ENCODE results near the gene SEPSECS.

Gene SEPSECS

DNA sequence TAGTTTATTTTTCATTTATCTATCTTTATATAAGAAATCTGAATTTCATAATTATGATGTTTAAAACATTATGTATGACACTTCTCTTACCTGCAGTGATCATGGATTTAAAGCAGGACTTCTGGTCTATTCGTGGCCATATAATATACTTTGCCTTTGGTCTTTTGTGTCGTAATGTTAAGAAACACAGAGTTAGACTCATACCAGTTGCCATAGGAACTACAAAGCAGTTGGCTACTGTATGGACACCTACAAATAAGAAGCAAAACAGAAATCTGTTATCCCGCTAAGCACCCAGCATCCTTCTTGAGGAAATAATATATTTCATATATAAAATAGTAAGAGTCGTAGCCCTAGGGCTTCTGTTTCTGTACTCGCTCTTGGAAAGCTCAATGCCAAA lies 4.3 kb downstream of the SEPSECS start:
- DNase-seq (ENCODE audit: low spot score), result no peak

DNA sequence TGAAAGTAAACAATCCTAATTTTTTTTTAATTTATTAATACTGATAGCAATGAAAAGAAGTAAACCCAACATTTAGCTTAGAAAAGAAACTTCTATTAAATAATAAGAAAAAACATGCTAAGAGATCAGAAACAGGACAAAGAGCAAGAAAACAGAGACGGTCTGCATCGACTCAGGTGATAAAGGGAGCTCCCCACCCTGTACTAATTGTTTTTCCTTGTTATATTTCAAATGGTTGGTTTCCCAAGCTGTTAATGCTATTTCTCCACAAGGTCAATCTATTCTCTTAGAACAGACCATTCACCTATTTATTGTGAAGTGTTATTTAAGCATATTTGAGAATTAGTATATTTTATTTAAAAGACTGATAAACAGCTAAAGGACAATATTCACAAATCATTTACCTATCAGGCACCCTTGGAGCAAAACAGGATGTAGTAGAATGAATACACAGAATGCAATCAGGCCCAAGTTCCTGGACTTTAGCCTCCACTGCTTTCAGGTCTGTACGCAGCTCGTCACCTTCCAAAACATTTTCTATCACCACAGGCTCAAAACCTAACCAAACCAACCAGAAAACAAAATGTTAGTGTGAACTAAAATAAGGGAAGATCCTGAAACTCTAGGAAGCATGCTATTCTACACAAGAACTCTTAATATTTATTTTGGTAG lies 5.5 kb downstream of the SEPSECS start:
- DNase-seq (ENCODE audit: low spot score), result no peak

DNA sequence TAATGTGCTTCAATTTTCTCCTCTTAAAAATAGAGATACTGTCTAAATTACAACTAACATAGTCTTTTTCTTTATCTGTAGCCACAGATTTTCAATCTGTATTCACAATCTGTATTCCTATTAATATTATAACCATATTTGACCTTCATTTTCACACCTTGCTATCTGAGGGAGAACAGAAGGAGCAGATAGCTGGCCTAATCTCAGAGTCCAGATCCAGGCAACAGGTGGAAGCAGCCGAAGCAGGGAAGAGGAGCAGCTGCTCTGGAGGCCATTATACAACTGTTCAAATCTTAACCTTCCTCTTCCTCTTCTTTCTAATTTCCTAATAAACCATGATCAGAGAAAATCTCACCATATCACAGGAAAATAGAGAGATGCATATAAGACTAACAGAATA lies 14.2 kb downstream of the SEPSECS start:
- no peak for DNase-seq (ENCODE audit: low spot score)

DNA sequence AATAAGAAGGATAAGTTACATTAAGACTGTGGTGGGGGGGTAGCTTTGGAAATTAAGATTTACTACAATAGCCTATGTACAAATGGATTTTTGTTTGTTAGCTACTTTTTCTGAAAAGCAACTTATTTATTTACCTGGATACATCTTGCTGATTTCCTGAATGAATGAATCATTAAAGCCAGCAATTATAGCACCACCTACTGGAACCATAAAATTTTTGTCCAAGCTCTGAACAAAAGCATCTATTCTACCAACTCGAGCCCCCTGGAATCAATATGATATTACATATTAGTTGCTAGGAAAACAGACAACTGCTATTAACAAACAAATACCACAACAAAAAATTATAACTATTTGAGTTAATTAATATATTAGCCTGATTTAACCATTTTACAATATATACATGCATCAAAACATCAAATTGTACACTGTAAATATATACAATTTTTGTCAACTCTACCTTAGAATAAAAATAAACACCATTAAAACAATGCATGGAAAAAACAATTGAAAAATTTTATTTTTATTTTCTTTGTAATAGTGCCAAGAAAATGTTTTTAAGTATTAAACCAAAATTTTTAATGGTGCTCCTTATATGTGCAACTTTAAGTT lies 15.3 kb downstream of the SEPSECS start:
- peak; percentile 40 for DNase-seq (ENCODE audit: low spot score)

DNA sequence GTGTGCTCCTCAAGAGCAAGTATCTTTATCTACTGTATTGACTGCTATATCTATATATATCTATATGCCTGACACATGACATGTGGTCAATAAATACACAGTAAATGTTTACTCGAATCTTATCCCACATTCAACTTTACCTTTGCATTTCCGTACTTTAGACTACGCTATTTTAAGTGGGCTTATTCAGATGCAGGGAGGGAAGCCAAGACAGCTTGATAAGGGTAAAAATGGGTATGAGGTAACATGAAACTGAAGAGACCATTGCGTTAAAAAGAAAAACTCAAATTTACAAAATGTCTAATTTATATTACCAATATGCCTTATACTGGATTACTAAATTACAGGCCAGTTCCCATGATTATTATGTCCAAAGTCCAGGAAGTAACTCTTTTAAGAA lies 17.8 kb downstream of the SEPSECS start:
- no peak for DNase-seq (ENCODE audit: low spot score)

DNA sequence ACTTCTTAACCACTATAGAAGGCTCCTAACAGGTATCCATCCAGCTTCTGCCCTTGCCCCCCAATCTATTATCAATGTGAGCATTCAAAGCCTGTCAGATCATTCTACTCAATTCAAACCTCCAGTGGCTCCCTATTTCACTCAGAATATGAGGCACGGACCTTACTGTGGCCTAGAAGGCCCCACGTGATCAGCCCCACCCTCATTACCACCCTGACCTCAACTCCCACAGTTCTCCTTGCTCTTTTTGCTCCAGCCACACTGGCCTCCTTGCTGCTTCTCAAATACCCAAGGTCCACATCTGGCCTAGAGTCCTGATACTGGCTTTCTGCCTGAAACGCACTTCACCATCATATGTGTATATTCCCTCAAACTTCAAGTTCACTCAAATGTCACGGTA lies 18.7 kb downstream of the SEPSECS start:
- no peak for DNase-seq (ENCODE audit: low spot score)

DNA sequence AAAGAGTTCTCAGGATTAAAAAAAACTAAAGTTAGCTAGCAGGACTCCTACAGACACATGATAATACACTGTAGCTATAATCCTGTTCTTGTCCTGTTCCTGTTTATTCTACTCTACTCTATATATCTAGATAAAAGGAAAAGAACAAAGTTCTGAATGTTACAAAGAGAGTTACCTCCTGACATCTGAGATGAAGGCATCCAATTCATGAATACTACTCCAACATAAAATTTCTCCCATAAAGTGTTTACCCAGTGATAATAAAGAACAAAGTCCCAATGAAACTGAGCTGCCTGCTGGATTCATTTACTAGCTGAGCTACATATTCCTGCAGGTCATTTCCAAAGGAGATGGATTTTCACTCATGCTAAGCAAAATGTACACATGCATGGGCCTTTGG lies 27.1 kb downstream of the SEPSECS start:
- no peak for DNase-seq (ENCODE audit: low spot score)

DNA sequence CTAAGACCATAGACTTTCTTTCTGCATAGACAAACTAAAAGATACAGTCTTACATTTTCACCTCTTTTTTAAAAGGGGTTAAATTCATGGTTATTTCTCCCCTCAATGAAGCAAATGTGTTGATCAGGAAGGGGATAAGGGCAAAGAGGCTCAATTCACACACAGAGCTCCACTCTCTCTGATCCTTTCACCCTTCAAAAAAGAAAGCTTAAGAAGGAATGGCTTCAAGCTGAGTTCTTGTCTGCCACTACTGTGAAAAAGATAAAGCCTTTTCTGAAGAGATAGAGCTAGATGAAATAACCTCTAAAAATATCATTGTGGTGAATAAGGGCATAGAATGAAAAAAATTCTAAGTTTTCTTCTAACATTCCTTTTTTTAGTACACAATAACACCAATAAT lies 28.3 kb downstream of the SEPSECS start:
- DNase-seq (ENCODE audit: low spot score), result no peak

DNA sequence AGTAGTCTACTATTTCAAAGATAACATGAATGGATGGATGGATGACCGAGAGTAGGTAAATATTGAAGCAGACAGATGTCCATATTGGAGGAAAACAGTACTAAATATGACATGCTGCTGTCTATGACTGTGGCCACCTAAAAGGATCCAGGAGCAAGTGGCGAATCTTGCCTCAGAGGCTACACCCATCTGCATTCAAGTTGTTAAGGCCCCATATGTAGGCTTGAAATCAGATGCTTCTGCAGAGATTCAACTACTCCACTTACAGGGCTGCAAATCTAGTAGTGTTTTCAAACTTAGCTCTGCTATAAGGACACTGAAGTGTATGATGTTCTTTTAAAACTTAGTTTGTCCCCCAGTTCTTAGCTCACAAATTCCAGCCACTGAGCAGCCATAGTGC lies 28.9 kb downstream of the SEPSECS start:
- DNase-seq (ENCODE audit: low spot score), result no peak

DNA sequence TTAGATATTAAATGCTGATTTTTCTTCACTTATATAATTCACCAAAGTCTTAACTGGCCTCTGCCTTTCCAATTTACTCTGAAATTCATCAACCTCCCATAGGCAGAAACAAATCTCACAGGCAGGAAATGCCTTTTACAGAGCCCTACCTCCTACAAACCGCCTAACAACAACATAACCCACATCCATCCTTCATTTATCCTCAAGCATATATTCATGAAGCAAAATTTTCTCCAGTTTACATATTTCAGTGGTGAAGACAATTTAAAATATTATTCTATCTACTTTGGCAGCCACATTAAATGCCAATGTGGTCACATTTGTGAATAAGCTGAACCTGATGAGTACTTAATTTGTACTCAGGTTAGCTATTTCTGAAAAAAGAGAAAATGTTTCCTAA lies 30.3 kb downstream of the SEPSECS start:
- no peak for DNase-seq (ENCODE audit: low spot score)

DNA sequence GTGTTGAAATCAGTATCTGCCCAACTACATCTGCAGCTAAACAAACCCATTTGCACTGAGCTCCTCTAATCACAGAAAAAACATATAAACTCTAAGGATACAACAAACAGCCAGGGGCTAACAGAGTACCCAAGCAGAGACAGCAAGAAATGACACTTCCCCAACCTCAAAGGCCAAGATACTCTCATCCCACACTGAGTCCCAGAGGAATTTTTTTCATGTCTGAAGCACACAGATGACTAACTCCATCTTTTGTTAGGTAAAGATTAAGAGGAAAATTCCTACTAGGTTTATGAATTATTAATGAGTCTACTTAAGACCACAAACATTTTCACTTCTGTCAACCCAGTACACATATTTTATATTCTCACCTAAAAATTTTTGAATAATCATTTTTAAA lies 31.6 kb downstream of the SEPSECS start:
- no peak for DNase-seq (ENCODE audit: low spot score)

DNA sequence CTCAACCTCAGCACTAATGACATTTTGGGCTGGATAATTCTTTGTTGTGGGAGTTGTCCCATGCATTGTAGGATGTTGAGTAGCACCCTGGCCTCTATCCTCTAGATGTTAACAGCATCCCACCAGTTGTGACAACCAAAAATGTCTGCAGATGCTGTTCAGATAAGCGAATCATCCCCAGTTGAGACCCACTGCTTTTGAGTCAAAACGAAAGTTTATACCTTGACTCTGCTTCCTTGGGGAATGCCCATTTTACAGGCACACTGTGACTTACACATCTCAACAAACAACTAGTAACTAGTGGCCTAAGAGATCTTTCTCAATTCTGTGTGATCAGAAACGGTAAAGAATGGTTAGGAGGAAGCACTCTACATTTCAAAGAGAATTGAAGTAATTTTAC lies 37.0 kb downstream of the SEPSECS start:
- DNase-seq (ENCODE audit: low spot score), result no peak

DNA sequence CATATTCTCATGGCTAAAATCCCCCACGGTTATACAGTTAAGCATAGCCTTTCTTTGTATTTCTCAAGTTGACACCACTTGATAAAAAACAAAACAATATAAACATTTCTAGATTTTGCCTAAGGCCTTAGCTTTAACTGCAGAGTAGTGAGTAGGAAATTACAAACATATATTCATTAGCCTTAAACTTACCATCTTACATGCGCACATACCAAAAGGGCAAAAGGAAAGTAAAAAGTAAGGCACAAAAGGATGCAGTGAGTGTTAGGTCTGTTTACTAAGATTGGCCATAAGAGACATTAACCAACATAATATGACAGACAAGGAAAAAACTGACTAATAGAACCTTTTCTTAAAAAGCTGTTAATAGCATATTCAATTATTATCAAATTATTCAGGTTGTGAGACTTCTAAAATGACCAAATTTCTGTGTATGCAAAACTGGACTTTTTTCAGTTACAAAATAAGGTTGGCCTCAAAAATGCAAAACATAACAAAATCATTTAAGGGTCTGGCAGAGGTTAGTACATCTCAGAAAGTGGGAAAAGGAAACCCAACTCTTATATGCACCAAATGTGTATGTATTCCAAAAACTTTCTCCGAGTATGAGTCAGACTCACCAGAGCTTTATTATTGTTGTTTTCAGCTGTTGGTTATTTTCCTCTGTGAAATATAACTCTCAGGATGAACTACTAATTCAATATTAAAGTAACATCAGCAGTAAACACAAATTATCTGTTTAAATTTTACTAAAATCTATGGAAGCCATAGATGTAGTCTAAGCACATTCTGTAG lies 39.9 kb downstream of the SEPSECS start:
- no peak for DNase-seq (ENCODE audit: low spot score)

DNA sequence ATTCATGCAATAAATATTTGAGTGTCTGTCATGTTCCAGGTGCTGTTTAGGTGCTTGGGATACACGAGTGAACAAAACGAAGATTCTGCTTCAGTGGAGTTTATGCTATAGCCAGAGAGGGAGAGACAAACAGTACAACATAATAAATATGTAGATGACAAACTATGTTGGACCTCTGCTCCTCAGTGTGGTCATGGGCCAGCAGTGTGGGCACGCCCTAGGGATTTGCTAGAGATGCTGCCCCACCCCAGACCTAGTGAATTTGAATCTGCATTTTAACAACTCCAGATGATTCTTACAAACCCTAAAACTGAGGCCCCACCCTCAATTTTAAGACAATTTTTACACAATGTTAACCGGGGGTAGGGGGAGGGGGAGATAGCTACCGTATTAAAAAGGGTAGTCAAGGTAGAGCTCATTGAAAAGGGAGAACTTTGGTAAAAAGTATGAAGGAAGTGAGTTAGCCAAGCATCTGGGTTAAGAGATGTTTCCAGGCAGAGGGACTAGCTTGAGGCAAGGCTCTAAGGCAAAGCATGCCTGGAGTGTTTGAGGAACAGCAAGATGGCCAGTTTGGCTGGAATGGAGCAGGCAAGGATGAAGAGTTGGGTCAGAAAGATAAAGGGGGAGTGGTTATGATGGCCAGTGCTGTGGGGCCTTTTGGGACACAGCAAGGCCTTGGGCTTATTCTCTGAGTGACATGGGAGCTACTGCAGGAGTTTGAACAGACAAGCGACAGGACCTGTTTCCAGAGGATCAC lies 42.4 kb downstream of the SEPSECS start:
- no peak for DNase-seq (ENCODE audit: low spot score)

DNA sequence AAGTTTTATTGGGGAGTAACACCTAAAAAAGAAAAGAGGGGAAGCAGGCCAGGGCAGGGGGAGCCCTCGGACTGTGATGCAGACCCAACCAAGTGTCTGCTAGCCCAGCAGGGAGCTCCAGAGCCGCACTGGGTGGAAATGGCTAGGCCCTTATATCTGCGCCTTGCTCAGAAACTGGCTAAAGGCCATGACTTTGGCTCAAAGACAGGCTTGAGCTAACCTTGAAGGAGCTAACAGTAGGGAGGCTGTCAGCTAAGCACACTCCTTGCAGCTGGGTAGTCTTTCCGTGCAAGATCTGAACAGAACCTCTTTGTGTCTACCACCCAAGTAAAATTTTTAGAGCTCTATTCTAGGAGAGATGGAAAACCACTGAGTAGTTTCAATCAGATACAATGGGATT lies 43.0 kb downstream of the SEPSECS start:
- no peak for DNase-seq (ENCODE audit: low spot score)

DNA sequence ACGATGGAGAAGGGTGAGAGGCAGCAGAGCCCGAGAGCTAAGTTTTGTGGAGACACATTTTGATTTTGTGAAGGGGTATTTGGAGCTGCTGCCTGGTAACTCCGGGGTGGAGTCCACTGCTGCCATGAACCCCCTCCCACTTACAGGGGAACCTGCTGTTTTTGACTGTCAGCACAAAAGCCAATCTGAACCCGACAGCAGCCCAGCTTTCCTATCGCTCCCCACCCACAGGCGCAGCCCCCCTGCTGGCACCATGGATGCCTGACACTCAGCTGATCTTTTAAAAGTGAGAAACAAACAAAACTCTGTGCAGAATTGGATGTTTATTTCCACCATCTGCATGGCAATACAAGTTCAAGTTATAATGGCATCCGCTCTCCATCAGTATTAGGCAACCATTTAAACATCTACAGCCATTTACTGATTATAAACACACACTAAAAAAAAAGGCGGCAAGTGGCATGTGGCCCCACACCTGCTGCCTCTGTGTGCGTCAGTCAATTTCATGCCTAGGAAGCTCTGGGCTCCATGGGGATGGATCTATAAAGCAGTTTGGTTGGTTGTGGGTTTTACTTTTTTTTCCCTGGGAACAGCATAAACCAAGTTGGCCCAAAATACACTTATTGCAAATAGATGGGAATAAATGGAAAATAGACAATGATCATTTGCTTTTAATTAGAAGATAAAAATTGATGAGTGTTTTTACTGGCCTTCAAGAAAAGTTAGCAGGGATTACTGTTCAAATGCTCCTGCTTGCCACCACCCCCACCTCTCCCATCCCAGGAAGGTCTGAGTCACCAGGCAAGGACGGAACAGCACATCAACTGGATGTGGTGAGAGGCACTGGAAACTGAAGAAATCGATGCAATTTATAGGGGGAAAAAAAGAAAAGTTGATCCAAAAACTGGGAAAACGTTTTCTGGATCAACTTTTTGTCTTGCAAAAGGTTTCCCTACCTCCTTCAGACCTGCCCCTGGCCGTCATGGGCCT lies 46.0 kb downstream of the SEPSECS start:
- DNase-seq (ENCODE audit: low spot score), result no peak

DNA sequence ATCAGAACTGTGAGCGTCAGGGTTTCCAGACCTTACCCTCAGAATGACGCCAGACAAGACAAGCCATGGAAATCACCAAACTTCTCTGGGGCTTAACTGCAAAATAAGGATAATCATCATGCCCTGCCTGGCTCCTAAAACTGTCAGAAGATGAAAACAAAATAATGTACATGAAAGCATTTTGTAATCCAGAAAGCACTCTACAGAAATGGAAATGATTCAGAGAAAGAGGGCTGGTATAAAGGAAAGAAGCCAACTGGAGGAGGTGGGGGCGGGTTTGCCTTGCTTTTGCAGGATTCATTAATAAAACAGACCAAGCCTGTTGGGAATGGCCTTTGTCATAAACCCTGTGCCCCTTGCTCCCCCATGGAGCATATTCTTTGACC lies 47.3 kb downstream of the SEPSECS start:
- no peak for DNase-seq (ENCODE audit: low spot score)

DNA sequence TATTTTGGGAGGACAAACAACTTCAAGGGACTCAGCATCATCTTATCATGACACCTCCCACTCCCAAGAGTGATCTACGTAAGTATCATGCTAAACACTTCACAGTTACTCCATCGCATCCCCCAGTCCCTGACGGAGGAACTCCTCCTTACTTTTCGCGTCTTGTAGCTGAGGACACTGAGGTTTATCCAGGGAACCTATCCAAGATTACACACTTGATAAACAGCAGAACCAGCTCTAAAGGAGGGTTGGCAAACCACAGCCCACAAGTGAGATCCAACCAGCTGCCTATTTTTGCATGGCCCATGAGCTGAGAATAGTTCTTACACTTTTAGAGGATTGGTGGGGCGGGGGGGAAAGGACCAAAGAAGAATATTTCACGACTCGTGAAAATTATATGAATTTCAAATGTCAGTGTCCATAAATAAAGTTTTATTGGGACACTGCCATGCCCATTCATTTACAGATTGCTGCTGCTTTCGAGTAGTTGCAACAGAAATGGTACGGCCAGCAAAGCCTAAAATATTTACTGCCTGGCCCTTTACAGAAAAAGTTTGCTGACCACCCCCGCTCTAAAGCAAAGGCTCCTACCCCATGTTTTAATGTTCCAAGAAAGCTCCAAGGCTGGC lies 47.8 kb downstream of the SEPSECS start:
- no peak for DNase-seq (ENCODE audit: low spot score)

DNA sequence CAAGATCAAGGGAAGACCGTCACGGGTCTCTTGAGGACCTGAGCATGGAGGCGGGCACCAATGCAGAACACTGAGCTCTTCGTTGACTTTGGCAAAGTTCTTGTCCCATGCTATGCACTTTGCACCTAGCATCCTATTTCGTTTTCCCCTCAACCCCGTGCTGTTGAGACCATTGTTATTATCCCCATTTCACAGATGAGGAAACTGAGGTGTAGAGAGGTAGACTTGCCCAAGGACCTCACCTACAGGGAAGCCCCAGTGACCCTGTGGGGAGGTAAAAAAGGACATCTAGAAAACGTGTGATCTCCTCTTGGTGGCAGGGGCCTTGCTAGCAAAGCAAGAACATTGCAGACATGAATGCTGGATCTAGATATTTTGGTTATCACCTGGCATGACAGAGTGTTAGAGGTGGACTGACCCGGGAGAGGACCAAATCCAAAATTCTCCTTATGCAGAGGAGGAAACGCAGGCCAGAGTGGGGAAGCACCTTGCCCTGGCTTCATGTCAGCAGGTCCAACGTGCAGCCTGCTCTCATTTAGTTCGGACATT lies 48.5 kb downstream of the SEPSECS start:
- DNase-seq (ENCODE audit: low spot score), result no peak

DNA sequence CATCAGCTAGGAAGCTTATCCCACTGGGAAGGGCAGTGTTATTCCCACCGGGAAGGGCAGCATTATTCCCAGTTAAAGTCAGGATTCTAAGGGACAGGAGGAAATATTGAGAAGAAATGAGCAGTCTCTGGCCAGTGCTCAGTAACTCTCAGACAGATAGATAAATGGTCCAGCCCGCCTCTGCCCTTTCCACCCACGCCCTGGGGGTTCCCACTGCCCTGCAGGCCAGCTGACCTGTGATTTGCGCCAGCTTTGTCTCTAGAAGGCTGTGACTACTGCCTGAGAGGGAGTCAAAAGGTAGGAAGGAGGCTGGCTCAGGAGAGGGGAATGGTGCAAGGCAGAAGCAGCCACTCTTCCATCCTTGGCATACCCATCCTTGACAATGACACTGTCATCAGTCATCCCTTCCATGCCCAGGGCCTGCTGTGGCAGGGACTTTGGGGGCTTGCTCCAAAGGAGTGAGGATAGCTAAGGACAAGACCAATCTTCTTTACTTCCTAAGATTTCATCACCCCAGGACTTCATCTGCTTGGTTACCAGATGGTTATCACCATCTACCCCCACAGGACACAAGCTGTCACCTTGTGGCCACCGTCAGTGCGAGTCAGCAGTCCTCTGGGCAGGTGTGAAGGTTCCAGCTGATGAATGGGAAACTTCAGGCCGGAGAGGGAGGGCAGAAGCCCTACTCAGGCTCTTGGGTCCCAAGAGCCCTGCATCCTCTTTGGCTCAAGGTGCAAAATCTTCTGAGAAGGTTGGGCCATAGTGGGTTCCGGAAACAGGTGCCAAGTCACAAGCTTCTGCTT lies 49.5 kb downstream of the SEPSECS start:
- no peak for DNase-seq (ENCODE audit: low spot score)

All from hematopoietic multipotent progenitor cell treated with erythropoietin and hydrocortisone succinate and interleukin-3 and kit ligand, for 15 days (in vitro differentiated cells).